ENCODE measurements around the gene PTPN13.

The PTPN13 gene

DNA sequence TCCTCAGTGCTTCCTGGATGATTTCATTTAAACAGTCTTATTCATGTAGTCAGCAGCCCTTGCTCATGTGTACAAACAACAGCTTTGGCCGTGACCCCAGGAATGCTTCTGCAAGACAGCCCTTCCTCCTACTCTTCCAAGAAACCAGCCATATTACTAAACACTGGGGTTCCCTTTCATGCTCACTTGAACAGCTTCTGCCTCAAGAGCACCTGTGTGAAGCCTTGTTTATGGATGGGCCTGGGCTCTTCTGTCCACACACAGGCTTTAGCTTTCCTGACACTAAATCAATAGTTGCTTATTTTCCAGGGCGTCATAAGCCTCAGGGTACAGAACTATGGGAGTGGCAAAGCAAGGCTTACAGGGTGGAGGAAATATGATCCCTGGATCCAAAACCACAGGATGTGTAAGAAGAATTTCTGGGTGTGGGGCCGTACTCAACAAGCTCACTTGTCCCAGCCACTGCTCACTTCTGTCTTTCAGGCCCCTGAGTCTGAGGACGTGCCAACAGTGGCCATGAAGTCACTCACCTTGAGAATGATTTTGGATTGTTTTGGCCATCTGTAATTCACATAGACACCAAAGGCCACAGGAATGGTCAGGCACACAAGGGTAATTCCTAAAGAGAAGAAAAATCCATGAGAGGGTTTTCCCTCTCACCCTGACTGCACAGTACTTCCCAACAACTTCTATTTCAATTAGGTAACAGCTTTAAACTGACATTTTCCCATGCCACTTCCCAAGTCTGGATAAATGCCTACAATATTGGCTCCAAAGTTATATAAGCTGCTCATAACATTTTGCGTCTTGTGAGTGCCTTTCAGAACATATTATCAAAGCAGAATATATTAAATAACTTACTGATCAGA lies 237.4 kb downstream of the PTPN13 start:
- DNase-seq, result peak; percentile 78

GRCh38 chr4:86833615-86834014 lies 239.5 kb downstream of the PTPN13 start:
- DNase-seq, result no peak

- no peak for DNase-seq
These were observed 240.8 kb downstream of the PTPN13 start for GRCh38 chr4:86834901-86835300.

DNA sequence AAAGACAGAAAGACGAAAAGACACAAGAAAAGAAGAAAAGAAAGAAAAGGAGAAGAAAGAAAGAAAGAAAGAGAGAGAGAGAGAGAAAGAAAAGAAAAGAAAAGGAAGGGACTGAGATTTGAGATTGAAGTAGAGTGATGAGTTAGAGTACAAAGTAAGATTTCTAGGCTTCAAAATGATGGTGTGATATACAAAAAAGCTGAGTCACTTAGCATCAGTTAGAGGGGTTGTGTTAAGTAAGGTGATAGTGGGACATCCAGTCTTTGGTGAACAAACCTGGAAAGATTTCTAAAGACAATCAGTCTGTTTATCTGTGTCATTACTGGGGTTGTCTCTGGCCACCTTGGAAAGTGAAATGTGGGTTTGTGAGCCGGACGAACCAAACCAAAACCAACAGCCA lies 241.6 kb downstream of the PTPN13 start:
- DNase-seq, result no peak

DNA sequence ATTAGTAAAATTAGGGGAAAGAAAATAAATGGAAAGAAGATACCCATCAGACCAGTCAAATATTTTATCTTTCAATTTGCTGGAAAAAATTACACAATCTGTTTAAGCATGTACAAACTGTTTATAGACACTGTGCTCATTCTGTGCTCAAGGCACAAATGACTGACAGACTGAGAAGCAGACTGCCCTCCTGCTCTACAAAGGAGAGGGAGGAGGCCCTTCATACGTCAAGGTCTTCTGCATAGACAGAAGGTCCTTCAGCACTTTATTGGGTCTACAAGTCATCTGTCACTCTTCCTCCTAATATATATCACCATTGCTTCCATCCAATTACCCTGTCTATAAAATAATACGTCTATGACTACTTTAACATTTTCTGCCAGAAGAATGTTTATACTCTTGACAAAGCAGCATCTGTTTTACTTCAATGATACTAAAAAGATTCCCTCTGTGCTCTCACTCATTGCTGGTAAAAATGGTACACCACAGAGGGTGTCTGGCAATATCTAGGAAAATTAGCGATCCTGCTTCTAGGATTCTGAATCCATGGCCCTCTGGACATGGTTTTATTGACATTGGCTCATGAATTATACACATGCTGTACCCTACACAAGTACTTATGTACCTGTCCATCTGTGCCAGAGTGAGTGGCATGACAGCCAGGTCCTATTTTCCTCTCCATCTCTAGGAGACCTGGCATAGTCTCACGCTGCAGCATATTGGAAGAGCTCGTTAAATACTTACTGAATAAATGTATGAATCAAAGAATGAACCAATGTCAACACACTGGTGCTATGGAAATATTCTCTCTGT lies 243.8 kb downstream of the PTPN13 start:
- DNase-seq, result peak; percentile 66

GRCh38 chr4:86840858-86841257 lies 246.7 kb downstream of the PTPN13 start:
- DNase-seq, result no peak

DNA sequence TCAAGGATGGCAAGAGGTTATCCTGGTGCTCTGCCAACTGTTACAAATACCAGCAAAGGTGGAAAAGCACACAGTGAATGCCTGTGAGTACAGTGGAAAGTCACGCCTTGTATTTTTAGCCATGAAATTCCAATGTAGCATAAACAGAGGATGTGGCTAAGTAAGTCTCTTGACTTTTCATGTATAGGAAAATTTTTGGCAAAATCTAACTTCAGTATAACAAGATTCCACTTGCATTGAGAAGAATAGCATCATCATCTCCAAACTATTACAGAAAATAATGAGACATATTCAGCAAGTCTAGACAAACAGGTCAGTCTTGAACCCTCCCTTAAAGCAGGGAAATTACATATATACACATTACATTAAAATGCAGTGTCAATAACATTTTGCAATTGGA lies 247.2 kb downstream of the PTPN13 start:
- DNase-seq, result no peak

DNA sequence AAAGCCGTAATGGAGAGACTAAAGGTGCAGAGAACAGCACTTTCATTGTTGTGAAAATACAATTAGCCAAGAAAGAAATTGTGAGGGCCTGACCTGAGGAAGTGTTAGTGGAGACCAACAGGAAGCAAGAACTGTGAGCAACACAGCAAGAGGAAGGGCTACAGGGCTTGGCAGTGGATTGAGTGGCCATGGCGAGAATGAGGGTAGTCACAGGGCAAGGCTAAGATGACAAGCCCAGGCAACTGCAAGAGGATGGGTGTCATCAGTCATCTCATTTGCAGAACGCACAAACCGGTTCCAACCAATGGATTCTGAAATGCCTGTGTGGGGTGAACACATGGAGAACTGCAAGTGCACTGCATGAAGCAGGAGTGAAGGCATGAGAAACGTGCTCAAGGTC lies 251.5 kb downstream of the PTPN13 start:
- DNase-seq, result no peak

GRCh38 chr4:86846921-86847320 lies 252.8 kb downstream of the PTPN13 start:
- no peak for DNase-seq

- DNase-seq, result no peak
These were observed 253.5 kb downstream of the PTPN13 start for GRCh38 chr4:86847571-86847970.

- no peak for DNase-seq
These were observed 254.0 kb downstream of the PTPN13 start for GRCh38 chr4:86848136-86848535.

GRCh38 chr4:86848732-86849619 lies 254.9 kb downstream of the PTPN13 start, which contains the start of gene SLC10A6:
SLC10A6 (minus strand) TSS chr4:86849384; CDS start chr4:86849115, 269 bp downstream.
- no peak for DNase-seq

- no peak for DNase-seq
These were observed 259.1 kb downstream of the PTPN13 start for GRCh38 chr4:86853209-86853608.

GRCh38 chr4:86855572-86855971 lies 261.5 kb downstream of the PTPN13 start:
- DNase-seq, result peak; percentile 23

DNA sequence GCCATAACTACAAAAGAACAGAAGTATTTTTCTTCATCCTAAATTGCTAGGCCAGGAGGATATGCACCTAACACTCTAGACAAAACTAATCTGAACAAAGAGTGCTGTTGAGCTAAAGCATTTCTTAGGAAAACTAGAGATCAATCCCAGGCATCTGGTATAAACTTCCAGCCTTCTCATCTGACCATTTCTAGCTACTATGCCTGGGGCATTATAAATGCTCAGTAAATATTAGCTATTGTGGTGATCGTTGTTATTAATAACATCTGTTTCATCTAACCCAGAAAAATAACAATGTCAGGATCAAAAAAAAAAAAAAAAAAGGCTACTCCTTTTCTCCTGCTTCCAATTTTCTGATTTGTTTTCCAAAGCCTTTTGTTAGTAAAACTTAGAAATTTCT lies 262.8 kb downstream of the PTPN13 start:
- no peak for DNase-seq

- no peak for DNase-seq
These were observed 263.4 kb downstream of the PTPN13 start for GRCh38 chr4:86857341-86858052.
